Neural cell (in vitro differentiated cells): ENCODE data around the gene RARG.

Source experiments
- CTCF ChIP-seq: fragments of 450-650 bp; IDR thresholded peaks from 2 replicates; pipeline ENCODE4 v1.5.1; 2014; ENCODE audit warnings: antibody characterized with exemption, mild to moderate bottlenecking, moderate library complexity; ENCODE audit not compliant: poor library complexity, severe bottlenecking
- EZH2 ChIP-seq: fragments of 200-600, 300-800 bp; shearing (Covaris generic), sonication (generic); IDR thresholded peaks from 2 replicates; pipeline ENCODE4 v1.6.1; 2014; ENCODE audit warnings: antibody characterized with exemption, low read length, borderline replicate concordance, mild to moderate bottlenecking; ENCODE audit not compliant: insufficient read depth, poor library complexity, severe bottlenecking
- SMC3 ChIP-seq: fragments of 450-650 bp; conservative IDR thresholded peaks from 2 replicates; pipeline ENCODE4 v1.6.1; 2014; ENCODE audit warnings: antibody characterized with exemption, mild to moderate bottlenecking, moderate library complexity; ENCODE audit not compliant: poor library complexity

GRCh38 chr12:53245286-53245685 lies 13.3 kb upstream of the RARG start:
- TF ChIP-seq CTCF: no peak
- no peak for TF ChIP-seq EZH2
- TF ChIP-seq SMC3: no peak
